Liver (tissue), 3 donors: Measurements from ENCODE around the gene MYO7A.

Source experiments
- ATF3 ChIP-seq: IDR thresholded peaks from 2 replicates; pipeline ENCODE4 v1.6.1; 2016; ENCODE audit warnings: antibody characterized with exemption
- CTCF ChIP-seq: fragments of 150-350 bp; IDR thresholded peaks from 2 replicates; pipeline ENCODE4 v1.5.1; 2017; ENCODE audit warnings: improper control_type of control experiment, low read depth, low read length; ENCODE audit not compliant: missing input control
- FOXA2 ChIP-seq: IDR thresholded peaks from 2 replicates; pipeline ENCODE4 v1.6.1; 2016; ENCODE audit warnings: antibody characterized with exemption
- HNF4G ChIP-seq: IDR thresholded peaks from 2 replicates; pipeline ENCODE4 v1.6.1; 2016; ENCODE audit warnings: antibody characterized with exemption
- JUND ChIP-seq, 2 donors: IDR thresholded peaks; 2 replicates each; pipeline ENCODE4 v1.6.1; 2016; ENCODE audit warnings: antibody characterized with exemption in 2 of 2
- MAX ChIP-seq: IDR thresholded peaks from 2 replicates; pipeline ENCODE4 v1.6.1; 2016; ENCODE audit warnings: antibody characterized with exemption
- REST ChIP-seq: IDR thresholded peaks from 2 replicates; pipeline ENCODE4 v1.6.1; 2016; ENCODE audit warnings: antibody characterized with exemption, mild to moderate bottlenecking
- SP1 ChIP-seq: IDR thresholded peaks from 2 replicates; pipeline ENCODE4 v1.6.1; 2018; ENCODE audit warnings: antibody characterized with exemption, mild to moderate bottlenecking
- YY1 ChIP-seq: IDR thresholded peaks from 2 replicates; pipeline ENCODE4 v1.6.1; 2016; ENCODE audit warnings: antibody characterized with exemption, mild to moderate bottlenecking
- donor health status: healthy.
- donor health status: healthy.

- TF ChIP-seq CTCF (no peak), ATF3 (no peak), MAX (no peak), SP1 (no peak), YY1 (no peak), REST (no peak), FOXA2 (no peak), JUND (IDR thresholded peaks at IDR 0.05) (no peak), HNF4G (no peak)
Measured at GRCh38 chr11:77180346-77180745, 52.3 kb downstream of the MYO7A start.
